GM18870 (cell line): ENCODE results near the gene GALNT9.

Experiments used
- ATAC-seq: cut with Tn5 transposase; IDR thresholded peaks from one replicate; pipeline ENCODE4 v1.9.1; 2021; ENCODE audit warnings: moderate library complexity; ENCODE audit not compliant: unreplicated experiment

Gene GALNT9

DNA sequence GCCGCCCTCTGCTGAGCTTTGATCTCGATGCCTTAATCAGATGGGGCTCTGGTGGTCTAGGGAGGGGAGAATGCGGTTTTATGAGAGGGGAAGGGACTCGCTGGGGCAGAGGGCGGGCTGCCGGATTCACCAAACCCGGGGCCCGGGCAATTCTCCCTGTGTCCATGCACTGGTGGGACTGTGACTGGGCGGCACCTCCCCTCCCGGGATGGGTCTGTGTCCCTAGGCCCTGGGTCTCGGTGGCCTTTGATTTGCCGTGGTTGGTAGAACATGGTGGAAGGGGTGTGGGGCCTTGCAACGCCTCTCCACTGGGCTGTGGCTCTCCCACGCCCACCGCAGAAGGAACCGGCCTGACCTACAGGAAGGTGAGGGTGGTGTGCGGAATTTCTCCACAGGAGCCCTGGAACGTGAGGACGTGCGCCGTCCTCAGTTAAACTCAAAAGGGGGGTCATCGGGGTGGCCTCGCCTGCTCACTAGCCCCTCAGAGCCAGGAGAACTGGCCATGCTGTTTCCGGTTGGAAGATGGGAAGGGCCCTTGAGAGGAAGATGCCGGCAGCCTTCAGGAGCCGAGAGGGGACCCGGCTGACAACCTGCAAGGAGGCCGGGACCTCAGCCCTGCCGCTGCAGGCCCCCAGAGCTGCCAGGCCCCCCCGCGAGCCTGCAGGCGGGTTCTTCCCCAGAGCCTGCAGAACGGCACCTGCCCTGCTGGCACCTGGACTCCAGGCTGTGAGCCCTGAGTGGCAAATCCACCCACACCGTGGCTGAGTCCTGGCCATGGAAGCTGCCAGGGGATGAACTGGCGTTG lies 141.5 kb downstream of the GALNT9 start:
- no peak for ATAC-seq

DNA sequence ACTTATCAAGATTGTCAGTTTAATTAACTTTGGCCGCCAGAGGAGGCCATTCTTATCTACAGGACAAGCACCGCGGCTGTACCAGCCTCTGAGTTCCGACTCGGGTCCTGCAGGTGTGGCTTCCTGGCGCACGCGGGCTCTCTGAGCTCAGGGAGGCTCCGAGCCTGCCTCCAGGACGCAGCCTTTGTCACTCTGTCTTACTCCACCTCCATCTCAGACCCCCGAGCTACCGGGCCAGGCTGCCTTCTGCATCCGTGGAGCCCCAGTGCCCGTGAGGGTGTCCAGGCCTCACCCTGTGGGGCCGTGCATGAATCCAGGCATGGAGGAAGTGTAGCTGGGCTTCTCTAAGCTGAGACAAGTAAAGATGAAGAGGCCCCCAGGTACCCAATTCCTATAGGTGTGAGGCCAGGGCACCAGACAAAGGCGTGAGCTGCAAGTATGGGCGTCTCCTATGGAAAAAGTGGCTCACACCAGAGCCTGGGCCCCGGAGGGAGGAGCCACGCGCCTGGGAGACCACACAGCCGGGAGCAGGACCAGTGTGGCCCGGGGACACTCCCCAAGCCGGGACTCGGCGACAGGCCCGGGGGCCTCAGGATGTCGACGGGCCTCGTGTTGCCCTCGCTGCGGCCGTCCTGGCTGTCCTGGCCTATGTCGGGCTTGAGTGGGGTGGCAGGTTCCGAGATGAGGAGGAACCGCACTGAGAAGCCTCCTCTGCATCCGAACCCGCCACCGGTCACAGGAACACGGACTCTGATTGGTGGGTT lies 142.3 kb downstream of the GALNT9 start:
- ATAC-seq: no peak

DNA sequence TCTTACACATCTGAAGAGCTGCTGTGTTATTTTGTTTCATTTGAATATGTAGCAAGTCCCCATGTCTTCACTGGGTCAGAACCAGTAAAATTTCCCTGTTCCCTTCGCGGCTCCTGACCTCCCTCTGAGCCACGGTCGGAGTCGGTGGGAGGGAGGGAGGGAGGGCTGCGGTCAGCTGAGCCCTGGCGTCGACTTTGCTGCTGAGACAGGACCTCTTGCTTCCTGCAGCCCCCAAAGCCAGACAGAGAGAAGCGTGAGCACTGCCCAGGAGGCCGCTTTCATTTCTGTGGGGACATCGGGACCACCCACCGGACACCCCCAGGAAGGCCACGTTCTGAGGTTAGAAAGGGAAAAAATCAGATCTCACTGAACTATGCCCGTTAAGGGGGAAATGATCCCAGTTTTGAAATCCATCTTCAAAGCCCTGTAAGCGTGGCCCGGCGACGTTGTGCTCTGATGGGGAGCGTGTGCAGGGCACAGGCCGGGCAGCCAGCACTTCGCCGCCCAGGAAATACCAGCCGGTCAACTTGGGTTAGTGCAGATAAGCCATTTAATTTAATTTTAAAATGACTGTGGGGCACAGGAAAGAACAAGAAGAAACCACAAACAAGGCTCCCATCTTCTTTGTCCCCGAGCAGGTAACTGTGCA lies 143.1 kb downstream of the GALNT9 start:
- no peak for ATAC-seq

DNA sequence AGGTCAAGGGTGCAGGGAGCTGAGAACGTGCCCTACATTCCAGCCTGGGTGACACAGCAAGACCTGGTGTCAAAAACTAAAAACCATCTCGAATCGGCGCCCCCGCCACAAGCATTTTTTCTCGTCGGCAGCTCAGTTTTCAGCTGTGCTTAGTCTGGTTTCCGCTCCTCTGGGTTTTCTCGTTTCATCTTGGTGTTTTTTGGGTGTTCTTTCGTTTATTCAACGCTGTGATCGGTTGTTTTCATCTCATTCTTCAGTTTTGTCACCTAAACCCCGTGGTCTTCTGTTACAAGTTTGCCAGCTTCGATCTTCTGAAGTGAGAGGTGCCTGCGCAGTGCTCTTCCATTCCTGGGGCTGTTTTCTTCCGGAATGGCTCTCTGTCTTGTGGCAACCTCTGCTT lies 143.7 kb downstream of the GALNT9 start:
- ATAC-seq: no peak

DNA sequence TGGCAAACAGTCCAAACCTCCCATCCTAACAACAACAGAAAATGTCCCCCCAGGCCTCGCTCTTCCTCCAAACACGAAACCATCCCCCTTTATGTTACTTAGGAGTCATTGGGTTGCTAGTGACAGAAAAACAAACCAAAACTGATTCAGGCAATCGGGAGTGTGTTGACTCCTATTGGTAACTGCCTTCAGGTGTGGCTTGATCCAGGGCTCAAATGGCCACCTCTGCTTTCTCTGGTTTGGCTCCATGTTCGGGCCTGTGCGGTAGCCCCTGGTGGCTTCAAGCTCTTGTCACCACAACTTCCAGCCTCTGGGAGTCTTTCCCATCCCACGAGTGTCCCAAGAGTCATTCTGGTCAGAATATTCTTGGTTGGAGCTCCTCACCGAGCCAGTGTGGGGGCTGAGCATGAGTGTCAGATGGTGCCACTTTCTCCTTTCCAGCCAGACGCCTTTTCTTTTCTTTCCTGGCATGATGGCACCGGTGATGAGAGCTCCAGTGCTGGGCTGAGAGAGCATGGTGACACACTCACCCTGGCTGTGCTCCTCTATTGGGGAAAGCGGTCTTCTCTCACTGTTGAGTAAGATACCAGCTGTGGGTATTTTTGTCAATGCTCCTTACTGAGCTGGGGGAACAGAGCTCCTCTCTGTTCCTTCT lies 146.6 kb downstream of the GALNT9 start:
- no peak for ATAC-seq

DNA sequence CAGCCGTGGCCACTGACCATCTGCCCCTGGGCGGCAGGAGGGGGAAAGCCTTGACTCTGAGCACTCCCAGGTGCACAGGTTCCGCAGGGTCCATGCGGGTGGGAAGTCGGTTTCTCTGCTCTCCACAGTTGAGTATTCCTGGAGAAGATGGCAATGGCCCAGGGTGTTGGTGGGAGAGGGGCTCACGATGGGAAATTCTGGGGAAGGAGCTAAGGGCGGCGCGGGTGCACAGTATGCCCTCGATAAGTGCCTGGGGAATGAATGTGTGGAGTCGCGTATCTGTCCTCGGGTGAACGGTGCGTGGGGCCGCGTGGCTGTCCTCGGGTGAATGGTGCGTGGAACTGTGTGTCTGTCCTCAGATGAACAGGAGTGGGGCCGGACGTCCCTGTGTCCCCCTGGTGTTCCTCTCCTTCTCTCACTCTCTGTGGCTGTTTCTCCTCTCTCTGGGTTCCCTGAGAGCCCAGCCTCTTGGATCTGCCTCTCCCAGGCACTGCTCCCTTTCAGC lies 147.1 kb downstream of the GALNT9 start:
- no peak for ATAC-seq

DNA sequence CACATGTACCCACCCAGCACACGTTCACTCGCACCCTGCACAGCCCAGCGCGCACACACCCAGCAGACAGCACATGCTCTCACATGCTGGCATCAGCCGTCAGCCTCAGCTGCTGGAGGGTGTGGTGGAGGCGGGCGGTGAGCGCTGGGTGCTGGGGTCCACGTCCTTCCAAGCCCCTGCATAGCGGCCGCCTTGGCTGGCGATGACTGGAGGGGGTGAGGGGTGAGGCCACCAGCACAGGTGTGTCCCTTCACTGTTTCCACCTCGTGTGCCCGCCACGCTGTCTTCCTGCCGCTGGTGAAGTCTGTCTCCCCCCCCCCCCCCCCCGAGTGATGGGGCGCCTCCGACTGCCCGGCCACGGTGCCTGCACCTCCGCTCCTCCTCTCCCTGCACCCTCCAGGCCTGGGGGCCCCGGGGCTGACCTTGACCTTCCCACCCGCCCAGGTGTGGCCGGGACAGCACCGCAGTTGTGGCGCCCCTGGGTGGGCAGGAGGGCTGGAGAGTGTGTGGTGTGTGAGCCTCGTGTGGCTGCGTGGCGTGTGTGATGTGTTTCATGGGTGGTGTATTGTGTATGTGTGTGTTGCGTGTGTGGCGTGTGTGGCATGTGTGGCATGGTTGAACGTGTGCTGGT lies 147.7 kb downstream of the GALNT9 start:
- no peak for ATAC-seq

DNA sequence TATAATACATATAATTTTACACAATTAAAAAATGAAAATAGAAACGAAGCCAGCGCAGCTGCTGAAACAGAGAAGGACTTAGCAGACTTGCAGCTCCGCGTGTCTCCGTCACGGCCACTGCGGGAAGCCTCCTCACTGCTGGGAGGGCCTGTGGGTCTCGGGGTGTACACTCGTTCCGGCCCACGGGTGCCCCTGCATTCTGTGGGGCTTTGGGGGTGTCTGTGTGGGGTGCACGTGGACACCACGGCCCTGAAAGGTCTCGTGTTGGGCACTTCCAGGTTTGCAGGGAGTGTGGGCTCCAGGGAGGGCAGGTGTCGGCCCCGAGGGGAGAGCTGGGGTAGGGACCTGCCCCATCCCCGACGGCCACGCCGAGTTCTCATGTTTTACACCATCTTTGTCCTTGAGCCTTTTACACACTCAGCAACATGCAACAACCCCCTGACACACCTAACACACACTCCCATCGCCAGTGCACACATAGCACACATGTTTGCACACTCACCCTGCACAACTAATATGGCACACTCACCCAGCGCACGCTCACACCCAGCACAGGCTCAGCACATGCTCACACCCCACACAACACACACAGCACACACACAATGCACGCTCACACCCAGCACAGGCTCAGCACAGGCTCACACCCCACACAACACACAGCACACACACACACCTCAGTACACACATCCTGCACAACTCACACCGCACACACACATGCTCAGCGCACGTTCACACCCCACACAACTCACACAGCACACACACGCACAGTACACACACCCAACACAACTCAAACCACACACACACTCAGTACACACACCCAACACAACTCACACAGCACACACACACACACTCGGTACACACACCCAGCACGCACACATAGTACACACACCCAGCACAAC lies 148.5 kb downstream of the GALNT9 start:
- no peak for ATAC-seq

DNA sequence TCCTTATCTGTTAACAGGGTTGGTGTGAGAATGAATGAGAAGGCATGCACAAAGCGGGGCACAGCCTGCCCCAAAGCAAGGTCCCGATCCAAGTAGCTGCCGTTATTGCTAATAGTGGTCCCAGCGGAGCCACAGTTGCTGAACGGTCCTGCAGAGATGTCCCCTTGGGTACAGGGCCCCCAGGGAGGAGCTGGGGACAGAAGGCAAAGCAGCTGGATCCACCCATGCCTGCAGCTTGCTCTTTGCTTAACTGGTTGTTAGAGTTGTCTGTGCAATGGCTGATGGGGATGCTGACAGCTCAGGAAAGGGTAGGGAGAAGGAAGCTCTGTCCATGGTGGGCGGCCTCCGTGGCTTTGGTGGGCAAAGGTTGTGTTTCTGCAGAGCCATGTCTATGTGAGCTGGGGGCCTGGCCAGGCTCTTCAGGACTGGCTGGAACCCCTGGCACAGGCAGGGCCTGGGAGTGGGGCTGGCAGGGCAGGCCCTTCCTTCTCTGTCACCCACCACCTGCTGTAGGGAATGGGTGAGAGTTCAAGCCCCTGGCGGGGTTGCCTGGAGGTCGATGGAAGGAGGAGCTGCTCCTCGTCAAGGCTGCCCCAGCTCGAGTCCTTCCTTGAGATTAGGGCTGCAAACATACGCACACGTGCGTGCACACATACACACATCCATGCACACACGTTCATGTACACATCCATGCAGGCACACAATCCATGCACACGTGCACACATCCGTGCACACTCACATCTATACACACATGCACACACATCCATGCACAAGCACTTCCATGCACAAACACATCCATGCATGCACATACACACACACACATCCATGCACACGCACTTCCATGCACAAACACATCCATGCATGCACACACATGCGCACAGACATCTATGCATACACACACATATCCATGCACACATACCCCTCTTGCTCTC lies 149.7 kb downstream of the GALNT9 start:
- ATAC-seq: no peak

DNA sequence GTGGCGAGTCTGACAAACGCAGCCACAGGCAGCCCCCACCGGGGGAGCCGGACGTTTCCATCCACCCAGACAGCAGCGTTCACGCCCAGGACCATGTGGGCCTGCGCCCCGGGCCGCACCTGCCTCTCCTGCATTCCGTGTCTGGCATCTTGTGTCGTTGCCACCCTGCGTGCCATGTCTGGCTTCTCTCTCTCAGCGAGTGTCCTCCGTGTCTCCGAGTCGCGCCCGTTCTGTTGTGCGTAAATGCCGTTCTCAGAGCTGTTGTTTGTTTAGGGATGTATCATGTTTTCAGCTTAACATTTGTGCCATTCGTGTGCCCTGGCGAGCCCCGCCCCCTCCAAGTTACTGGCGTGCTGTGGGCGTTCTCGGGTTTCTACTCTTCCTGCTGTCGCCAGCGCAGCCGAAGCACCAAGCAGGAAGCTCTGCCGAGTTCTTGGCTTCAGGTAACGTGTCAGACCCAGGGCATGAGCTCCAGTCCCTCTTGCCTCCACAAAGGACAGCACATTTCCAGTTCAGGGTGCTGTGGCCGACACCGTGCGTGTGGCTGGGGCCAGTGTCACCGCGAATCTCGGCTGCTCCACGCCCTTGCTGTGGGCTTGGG lies 150.5 kb downstream of the GALNT9 start:
- ATAC-seq: no peak

DNA sequence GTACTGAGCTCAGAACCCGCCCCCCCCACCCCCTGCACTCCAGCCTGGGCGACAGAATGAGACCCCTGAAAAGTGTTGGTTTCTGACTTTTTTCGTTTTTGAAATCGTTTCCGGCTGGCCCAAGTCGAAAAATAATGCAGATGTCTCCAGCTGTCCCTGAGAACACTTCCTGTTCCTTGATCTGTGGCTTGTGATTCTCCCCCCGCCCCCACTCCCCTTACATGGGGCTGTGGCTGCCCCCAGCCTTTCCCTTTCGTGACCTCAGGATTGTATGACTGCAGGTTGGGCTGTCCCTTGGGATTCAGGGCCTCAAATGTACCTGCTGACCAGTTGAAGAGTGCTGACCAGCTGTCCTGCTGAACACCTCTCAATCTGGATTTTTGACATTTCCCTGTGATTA lies 151.1 kb downstream of the GALNT9 start:
- no peak for ATAC-seq

DNA sequence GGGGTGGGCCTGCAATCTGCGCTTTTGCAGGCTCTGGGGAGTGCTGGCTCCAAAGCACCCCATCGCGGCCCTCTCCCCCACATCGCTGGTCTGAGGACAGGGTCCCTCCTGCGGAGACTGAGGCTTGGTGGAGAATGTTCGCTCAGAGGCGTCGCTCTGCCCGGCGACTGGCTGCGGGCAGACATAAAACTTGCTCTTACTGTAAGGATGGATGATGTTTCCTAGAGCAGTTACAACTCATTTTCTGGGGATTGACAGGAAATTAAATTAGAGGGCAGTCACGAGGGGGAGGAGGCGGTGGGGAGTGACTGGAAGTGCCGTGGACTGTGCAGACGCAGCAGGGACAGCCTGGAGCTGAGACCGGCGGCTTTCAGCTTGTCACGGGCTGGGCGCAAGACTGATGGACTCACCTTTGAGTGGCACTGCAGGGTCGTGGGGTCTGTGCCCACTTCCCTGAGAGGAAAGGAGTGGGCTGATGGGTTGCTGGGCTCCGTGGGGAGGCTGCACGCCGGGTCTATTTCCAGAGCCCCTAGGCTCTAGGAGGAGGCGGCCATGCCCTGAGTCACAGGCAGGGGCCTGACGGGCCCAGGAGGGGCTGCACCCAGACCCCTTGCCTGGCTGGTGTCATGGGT lies 152.4 kb downstream of the GALNT9 start:
- no peak for ATAC-seq

DNA sequence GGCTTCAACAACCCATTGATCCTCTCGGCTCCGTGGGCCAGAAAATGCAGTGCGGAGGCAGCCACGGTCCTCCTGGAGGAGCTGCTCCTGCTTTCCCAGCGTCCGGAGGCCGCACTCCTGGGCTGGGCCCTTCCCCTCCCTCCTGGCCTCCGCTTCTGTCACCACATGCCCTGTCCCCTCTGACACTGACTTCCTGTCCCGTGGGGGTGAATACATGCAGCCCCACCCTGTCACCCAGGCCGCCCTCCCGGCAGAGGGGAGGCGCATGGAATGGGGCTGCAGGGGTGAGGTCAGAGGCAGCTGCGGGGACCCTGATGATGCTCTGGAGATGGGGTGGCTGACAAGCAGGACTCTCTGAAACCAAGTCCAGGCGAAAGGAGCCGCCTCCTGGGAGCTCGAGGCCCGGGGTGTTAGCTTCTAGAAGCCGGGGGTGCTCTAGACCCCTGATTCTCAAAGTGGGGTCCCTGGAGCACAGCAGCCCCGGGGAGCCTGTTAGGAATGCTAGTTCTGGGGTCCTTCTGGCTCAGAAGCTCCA lies 152.9 kb downstream of the GALNT9 start:
- no peak for ATAC-seq

DNA sequence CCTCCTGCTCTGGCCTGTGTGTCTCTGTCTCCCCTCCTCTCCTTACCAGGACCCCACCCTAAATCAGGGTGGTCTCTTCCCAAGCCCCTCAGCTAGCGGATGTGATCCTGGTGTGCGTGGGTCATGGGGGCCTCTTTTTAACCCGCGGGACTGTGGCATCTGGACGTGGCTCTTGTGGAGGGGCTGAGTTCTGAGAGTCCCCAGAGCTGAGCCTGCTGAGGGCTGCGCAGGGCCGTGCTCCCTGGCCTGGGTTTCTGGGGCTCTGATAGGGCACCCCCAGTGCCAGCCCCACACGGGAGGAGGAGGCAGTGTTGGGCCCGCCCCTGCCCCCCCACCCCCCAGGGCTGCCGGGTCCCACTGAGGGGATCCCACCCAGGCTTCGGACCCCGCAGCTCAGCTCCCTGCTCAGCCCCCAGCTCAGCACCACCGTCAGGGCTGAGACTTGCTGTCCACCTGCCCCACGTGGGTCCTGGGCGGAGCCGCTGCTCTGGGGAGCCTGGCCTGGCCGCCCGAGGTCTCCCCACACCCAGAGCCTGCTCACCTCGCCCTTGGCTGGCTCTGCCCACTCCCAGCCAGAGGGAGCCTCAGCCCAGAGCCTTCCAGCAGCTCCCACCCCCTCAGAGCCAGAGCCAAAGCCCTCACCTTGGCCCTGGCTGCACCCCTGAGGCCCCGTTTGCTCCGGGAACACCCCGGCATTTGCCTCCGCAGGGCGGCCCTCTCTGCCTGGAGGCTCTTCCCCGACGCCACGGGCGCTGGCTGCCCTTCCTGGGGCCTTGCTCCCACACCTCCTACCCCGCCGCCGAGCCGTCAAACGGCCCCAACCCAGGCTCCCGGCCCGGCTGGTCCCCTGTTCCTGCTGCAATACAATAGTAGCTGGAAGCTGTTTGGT lies 153.6 kb downstream of the GALNT9 start:
- ATAC-seq: no peak

DNA sequence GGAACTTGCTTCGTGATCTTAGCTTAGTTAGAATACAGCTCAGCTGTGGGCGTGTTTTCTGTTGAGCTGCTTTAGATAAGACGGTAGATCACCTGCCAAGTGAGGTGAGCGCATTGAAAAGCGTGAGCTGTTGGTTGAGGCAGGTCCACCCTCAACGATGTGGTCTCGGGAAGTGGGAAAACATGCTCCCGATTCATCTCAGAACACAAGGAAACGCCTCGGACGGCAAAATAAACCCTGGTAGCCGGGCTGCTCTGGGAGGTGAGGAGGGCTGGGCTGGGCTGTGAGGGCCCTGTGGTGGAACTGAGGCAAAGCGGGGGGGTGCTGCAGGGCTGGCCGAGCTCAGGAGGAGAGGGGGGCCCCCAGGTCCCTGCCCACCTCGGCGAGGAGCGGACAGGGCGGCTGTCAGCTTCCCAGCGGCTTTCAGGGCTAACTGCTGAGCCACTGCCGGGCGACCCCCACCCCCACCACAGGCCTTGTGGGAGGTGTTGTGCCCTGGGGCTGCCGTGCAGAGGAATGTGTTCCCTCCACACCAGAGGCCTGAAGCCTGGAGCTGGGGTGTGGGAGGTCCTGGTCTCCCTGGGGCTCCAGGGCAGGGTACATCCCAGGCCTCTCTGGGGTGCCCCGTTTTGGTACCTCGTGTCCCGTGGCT lies 154.4 kb downstream of the GALNT9 start:
- no peak for ATAC-seq
